Fibroblast of lung (primary cell): ENCODE data around the gene LKAAEAR1. TPM values are rescaled to one million over a fixed set of nuclear protein-coding genes. Genes with fewer than 3 reads are reported as not detected.

Source experiments
- DNase-seq, 2 donors: peaks; one replicate each; pipeline versions ENCODE4 v3.0.0 to v3.0.0-alpha.2; 2010; ENCODE audit warnings: low read depth in 2 of 2
- H2AFZ ChIP-seq: 2 replicates; pipeline ENCODE4 v1.5.1; 2012; ENCODE audit warnings: low read length, control low read depth, inconsistent platforms
- H3K27ac ChIP-seq: 2 replicates; pipeline ENCODE4 v1.5.1; 2011; ENCODE audit warnings: low read length, control low read depth; ENCODE audit not compliant: insufficient read depth
- H3K27me3 ChIP-seq: 2 replicates; pipeline ENCODE4 v1.5.1; 2011; ENCODE audit warnings: mild to moderate bottlenecking, low read length; ENCODE audit not compliant: control insufficient read depth, insufficient read depth
- H3K36me3 ChIP-seq: 2 replicates; pipeline ENCODE4 v1.5.1; 2011; ENCODE audit warnings: low read length; ENCODE audit not compliant: control insufficient read depth, insufficient read depth
- H3K4me1 ChIP-seq: 2 replicates; pipeline ENCODE4 v1.5.1; 2011; ENCODE audit warnings: low read length; ENCODE audit not compliant: control insufficient read depth, insufficient read depth; ENCODE audit errors: extremely low read depth
- H3K4me2 ChIP-seq: 2 replicates; pipeline ENCODE4 v1.5.1; 2011; ENCODE audit warnings: low read length, control low read depth; ENCODE audit not compliant: insufficient read depth; ENCODE audit errors: extremely low read depth
- H3K4me3 ChIP-seq, 4 experiments: fragments of 200-600 bp in 1 of 4; sonication (generic) in 1 of 4; replicated peaks in 1 of 4; 2 replicates each; pipeline ENCODE4 v1.5.1; 2011 to 2016; ENCODE audit warnings: low read length in 4 of 4, low read depth in 3 of 4, mild to moderate bottlenecking in 3 of 4, control low read depth in 2 of 4, inconsistent platforms in 1 of 4, mixed read lengths in 1 of 4; ENCODE audit not compliant: insufficient read depth in 1 of 4; ENCODE audit errors: control extremely low read depth in 1 of 4
- H3K79me2 ChIP-seq: 2 replicates; pipeline ENCODE4 v1.5.1; 2012; ENCODE audit warnings: mild to moderate bottlenecking, low read length, inconsistent platforms; ENCODE audit not compliant: control insufficient read depth, insufficient read depth
- H3K9ac ChIP-seq: 2 replicates; pipeline ENCODE4 v1.5.1; 2011; ENCODE audit warnings: mild to moderate bottlenecking, low read length, control low read depth; ENCODE audit not compliant: insufficient read depth
- H3K9me3 ChIP-seq: 2 replicates; pipeline ENCODE4 v1.5.1; 2012; ENCODE audit warnings: low read depth, low read length; ENCODE audit not compliant: control insufficient read depth, insufficient read depth
- H4K20me1 ChIP-seq: 2 replicates; pipeline ENCODE4 v1.5.1; 2011; ENCODE audit warnings: low read length; ENCODE audit not compliant: control insufficient read depth, insufficient read depth; ENCODE audit errors: extremely low read depth
- CTCF ChIP-seq, 2 donors: IDR thresholded peaks in 1 of 2; conservative IDR thresholded peaks in 1 of 2; 1 replicate in 1 of 2; 2 replicates in 1 of 2; pipeline ENCODE4 v1.5.1; 2011 to 2012; ENCODE audit warnings: low read length in 2 of 2, control low read depth in 1 of 2, inconsistent platforms in 1 of 2, low read depth in 1 of 2, mild to moderate bottlenecking in 1 of 2
- EZH2 ChIP-seq: IDR thresholded peaks from 2 replicates; pipeline ENCODE4 v1.5.1; 2012; ENCODE audit warnings: low read length, control low read depth, mild to moderate bottlenecking; ENCODE audit errors: missing control alignments
- polyA plus RNA-seq, 2 donors: library from polyadenylated mRNA; depleted of rRNA in 1 of 2; stranded (reverse) in 1 of 2; unstranded in 1 of 2; fragments of >200 nt; gene quantifications; 2 replicates each; pipeline ENCODE4 v1.2.1, GENCODE V29; 2011 to 2012; ENCODE audit warnings: missing spikeins in 1 of 2
- total RNA-seq: library from RNA; depleted of rRNA; stranded (reverse); fragments of >200 nt; gene quantifications from 2 replicates; pipeline ENCODE4 v1.2.1, GENCODE V29; 2014

LKAAEAR1 gene
- total and polyA plus RNA-seq, 2 donors (not counting 1 experiment from before 2014, with no cell fraction given), result not detected

GRCh38 chr20:64112691-64113443 lies 28.7 kb upstream of the LKAAEAR1 start:
- Histone ChIP-seq H3K4me2 (no peak overlapping the region), H3K4me3 (no peak overlapping the region), H4K20me1 (no peaks in the 10 kb centered on the region), H3K9me3 (no peaks in the 10 kb centered on the region), H3K4me1 (no peaks in the 10 kb centered on the region), H3K27ac (no peak overlapping the region), H3K36me3 (no peaks in the 10 kb centered on the region), H3K27me3 (peaks cover 2% of the 10 kb centered on the region), H2AFZ (no peak overlapping the region), H3K79me2 (no peaks in the 10 kb centered on the region), H3K9ac (no peak overlapping the region)
- TF ChIP-seq CTCF (conservative IDR thresholded peaks at IDR 0.05 in 1 of 2, IDR thresholded peaks at IDR 0.05 in 1 of 2; ENCODE audit: low read depth in 1 of 2, low read length in 2 of 2), result no peak
- TF ChIP-seq EZH2, result no peak
- no peak for DNase-seq

- Histone ChIP-seq H3K9me3 (no peaks in the 10 kb centered on the region), H3K4me1 (no peaks in the 10 kb centered on the region), H3K9ac (no peak overlapping the region), H3K36me3 (no peaks in the 10 kb centered on the region), H3K4me2 (no peak overlapping the region), H3K4me3 (no peak overlapping the region), H2AFZ (no peak overlapping the region), H3K79me2 (no peaks in the 10 kb centered on the region), H3K27me3 (peaks cover 5% of the 10 kb centered on the region), H4K20me1 (no peaks in the 10 kb centered on the region), H3K27ac (no peak overlapping the region)
- TF ChIP-seq EZH2, result no peak
- DNase-seq, result no peak
Observed at GRCh38 chr20:64111841-64112641, 27.8 kb upstream of the LKAAEAR1 start.

GRCh38 chr20:64110411-64111068 lies 26.3 kb upstream of the LKAAEAR1 start:
- Histone ChIP-seq H3K27ac (no peak overlapping the region), H3K4me2 (no peak overlapping the region), H3K4me1 (no peaks in the 10 kb centered on the region), H3K36me3 (no peaks in the 10 kb centered on the region), H2AFZ (no peak overlapping the region), H3K9me3 (no peaks in the 10 kb centered on the region), H4K20me1 (no peaks in the 10 kb centered on the region), H3K27me3 (peaks cover 3% of the 10 kb centered on the region), H3K4me3 (no peak overlapping the region), H3K79me2 (no peaks in the 10 kb centered on the region), H3K9ac (no peak overlapping the region)
- no peak for TF ChIP-seq CTCF (conservative IDR thresholded peaks at IDR 0.05 in 1 of 2, IDR thresholded peaks at IDR 0.05 in 1 of 2; ENCODE audit: low read depth in 1 of 2, low read length in 2 of 2)
- no peak for TF ChIP-seq EZH2
- no peak for DNase-seq
